GM12865 (cell line): Measurements from ENCODE around the gene TBC1D24.

Experiments
- DNase-seq: peaks from one replicate; pipeline ENCODE4 v3.0.0; 2010; ENCODE audit warnings: low read depth
- H3K4me3 ChIP-seq: 2 replicates; pipeline ENCODE4 v1.5.1; 2011; ENCODE audit warnings: mild to moderate bottlenecking, low read depth, low read length, control low read depth
- TF ChIP-seq, protein P1 (sequence below): IDR thresholded peaks from 2 replicates; pipeline ENCODE4 v1.5.1; 2011; ENCODE audit warnings: low read length, control low read depth, low read depth, inconsistent platforms; ENCODE audit not compliant: insufficient read depth; ENCODE audit errors: missing control alignments

The TBC1D24 gene

DNA sequence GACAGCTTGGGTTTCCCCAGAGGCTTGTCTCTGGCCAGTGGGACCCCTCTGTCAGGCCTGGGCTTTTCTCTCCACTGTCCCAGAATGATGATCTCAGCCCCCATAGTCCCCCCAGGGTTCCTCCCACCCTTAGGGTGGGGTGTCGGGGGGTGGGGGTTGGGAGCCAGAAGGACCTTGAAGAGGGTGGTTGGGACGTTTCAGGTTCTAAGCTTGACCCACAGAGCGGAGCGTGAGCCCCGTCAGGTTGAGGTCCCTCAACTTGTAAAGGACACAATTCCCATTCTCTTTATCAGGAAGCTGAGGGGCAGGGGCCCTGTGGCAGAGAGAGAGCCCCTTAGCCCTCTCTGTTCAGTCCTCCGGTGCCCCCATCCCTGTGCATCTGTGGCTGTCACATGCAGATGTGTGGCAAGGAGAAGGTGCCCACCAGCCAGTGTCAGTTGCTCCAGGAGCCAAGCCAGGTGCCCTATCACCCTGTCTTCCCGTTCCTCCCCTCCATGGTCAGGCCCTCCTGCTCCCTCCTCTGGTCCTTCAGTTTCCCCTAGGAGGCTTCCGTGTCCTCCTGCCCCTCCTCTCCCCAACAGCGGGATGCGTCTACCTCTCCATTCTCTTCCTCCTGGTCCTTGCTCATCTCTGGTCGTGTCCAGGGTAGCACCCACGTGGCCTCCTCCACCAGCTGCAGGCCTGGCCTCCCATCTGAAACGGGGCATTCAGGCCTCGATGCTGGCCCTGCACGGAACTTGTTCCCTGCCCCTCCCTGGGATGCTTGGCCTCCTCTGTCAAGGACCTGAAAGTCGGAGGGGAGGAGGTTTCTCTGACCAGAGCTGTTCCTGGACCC lies 5.3 kb upstream of the TBC1D24 start:
- no peak for DNase-seq
- TF ChIP-seq, protein P1, sequence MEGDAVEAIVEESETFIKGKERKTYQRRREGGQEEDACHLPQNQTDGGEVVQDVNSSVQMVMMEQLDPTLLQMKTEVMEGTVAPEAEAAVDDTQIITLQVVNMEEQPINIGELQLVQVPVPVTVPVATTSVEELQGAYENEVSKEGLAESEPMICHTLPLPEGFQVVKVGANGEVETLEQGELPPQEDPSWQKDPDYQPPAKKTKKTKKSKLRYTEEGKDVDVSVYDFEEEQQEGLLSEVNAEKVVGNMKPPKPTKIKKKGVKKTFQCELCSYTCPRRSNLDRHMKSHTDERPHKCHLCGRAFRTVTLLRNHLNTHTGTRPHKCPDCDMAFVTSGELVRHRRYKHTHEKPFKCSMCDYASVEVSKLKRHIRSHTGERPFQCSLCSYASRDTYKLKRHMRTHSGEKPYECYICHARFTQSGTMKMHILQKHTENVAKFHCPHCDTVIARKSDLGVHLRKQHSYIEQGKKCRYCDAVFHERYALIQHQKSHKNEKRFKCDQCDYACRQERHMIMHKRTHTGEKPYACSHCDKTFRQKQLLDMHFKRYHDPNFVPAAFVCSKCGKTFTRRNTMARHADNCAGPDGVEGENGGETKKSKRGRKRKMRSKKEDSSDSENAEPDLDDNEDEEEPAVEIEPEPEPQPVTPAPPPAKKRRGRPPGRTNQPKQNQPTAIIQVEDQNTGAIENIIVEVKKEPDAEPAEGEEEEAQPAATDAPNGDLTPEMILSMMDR, result no peak
- H3K4me3 ChIP-seq, result no peak overlapping the region

DNA sequence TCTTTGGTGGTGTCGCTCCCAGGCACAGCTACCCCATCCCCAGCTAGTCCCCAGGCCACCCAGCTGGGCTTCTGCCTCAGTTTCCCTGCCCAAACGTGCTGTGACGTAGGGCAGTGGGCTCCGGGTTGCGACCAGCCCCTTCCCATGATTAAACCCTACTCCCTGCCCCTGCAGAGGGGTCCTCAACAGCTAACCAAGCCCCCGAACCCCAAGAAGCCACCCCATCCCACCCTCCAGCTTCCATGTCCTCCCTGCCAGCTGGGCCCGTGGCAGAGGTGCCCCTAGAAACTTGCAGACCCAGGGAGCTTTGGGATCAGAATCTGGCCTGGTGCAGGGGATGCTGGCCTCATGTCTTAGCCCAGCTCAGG lies 4.7 kb upstream of the TBC1D24 start:
- no peak overlapping the region for H3K4me3 ChIP-seq
- TF ChIP-seq, protein P1, result no peak

DNA sequence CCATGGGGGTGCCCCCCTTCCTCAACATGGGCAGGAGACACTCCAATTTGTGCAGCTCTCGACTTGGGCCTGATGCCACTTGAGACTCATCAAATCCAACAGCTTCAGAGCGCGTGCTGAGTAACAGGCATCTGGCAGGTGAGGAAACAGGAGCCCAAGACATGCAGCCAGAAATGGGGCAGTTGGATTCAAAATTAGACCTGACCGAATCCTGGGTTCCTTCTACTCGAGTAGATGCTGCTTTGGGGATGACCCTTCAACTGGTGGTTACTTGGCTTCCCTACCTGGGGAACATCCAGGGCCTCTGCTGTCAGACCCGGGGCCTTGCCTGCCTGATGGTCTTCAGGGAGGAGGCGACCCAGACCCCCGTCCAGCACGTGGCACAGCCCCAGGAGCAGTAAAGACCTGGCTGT lies 4.3 kb upstream of the TBC1D24 start:
- no peak for DNase-seq
- H3K4me3 ChIP-seq, result no peak overlapping the region
- TF ChIP-seq, protein P1, result no peak

More for the DNA sequence above, 4.7 kb upstream of the TBC1D24 start:
- no peak for DNase-seq

DNA sequence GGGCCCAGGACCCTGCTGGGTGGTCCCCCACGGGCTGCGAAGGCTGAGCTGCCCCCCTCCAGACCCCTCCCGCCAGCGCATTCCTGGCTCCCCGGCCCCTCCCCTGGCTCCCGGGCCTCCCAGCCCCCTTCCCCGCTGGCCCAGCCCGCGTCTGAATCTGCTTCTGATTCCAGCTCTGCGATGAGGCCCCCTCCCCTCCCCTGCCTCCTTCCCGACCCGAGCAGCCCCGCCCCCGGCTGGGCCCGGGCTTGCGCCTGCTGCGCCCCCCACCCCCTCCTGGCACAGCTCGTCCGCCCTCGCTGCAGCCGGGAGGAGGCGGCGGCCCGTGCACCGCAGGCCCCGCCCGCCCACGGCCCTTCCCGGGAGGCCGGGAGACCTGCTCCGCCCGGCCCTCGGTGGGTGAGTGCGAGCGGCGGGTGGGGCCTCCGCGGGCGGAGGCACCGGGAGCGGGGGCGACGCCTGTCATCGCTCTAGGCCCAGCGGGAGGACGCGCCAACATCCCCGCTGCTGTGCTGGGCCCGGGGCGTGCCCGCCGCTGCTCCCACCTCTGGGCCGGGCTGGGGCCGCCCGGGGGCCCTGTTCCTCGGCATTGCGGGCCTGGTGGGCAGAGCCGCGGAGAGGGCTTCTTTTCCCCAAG lies 3.8 kb upstream of the TBC1D24 start, which contains the start of gene NTN3:
Gene NTN3 (plus strand): TSS at position 282 of the 637 bp plus-strand sequence. CDS start 405 bp downstream, outside the sequence.
- no peak within 1 kb of the TSS for H3K4me3 ChIP-seq
- no peak for DNase-seq
- TF ChIP-seq, protein P1, result no peak

DNA sequence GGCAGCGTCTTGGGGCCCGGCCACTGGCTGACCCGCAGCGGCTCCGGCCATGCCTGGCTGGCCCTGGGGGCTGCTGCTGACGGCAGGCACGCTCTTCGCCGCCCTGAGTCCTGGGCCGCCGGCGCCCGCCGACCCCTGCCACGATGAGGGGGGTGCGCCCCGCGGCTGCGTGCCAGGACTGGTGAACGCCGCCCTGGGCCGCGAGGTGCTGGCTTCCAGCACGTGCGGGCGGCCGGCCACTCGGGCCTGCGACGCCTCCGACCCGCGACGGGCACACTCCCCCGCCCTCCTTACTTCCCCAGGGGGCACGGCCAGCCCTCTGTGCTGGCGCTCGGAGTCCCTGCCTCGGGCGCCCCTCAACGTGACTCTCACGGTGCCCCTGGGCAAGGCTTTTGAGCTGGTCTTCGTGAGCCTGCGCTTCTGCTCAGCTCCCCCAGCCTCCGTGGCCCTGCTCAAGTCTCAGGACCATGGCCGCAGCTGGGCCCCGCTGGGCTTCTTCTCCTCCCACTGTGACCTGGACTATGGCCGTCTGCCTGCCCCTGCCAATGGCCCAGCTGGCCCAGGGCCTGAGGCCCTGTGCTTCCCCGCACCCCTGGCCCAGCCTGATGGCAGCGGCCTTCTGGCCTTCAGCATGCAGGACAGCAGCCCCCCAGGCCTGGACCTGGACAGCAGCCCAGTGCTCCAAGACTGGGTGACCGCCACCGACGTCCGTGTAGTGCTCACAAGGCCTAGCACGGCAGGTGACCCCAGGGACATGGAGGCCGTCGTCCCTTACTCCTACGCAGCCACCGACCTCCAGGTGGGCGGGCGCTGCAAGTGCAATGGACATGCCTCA lies 3.1 kb upstream of the TBC1D24 start:
- H3K4me3 ChIP-seq, result no peak overlapping the region
- TF ChIP-seq, protein P1, result no peak
- no peak for DNase-seq

DNA sequence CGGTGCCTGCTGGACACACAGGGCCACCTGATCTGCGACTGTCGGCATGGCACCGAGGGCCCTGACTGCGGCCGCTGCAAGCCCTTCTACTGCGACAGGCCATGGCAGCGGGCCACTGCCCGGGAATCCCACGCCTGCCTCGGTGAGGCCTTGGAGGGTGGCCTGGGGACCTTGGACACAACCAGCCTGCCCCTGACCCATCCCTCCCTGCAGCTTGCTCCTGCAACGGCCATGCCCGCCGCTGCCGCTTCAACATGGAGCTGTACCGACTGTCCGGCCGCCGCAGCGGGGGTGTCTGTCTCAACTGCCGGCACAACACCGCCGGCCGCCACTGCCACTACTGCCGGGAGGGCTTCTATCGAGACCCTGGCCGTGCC lies 2.5 kb upstream of the TBC1D24 start:
- no peak for DNase-seq
- TF ChIP-seq, protein P1, result no peak
- H3K4me3 ChIP-seq, result no peak overlapping the region
